Upper lobe of right lung (tissue), 1 donor: ENCODE results near the gene CADM1. TPM values are rescaled to one million over a fixed set of nuclear protein-coding genes. Genes with fewer than 3 reads are reported as not detected.

Source experiments
- ATAC-seq: fragments of 200-7000 bp; cut with Tn5 transposase; one replicate; pipeline ENCODE4 v1.9.1; 2020; ENCODE audit warnings: mild to moderate bottlenecking, moderate library complexity
- DNase-seq: peaks from one replicate; pipeline ENCODE4 v3.0.0-alpha.2; 2020
- H3K27ac ChIP-seq: fragments of 200-600 bp; one replicate; pipeline ENCODE4 v1.8.0; 2022
- H3K27me3 ChIP-seq: fragments of 200-600 bp; one replicate; pipeline ENCODE4 v1.8.0; 2022; ENCODE audit warnings: mild to moderate bottlenecking
- H3K36me3 ChIP-seq: fragments of 200-600 bp; one replicate; pipeline ENCODE4 v1.8.0; 2022
- H3K4me1 ChIP-seq: fragments of 200-600 bp; one replicate; pipeline ENCODE4 v1.8.0; 2022
- H3K4me3 ChIP-seq: fragments of 200-600 bp; one replicate; pipeline ENCODE4 v1.8.0; 2022; ENCODE audit warnings: mild to moderate bottlenecking
- H3K9me3 ChIP-seq: fragments of 200-600 bp; one replicate; pipeline ENCODE4 v1.8.0; 2022
- CTCF ChIP-seq: fragments of 200-600 bp; IDR thresholded peaks from one replicate; pipeline ENCODE4 v1.8.0; 2022; ENCODE audit warnings: antibody characterized with exemption
- intact Hi-C: fragments of 100-400 bp; cut with DNase I; formaldehyde crosslinking; loops from one replicate; pipeline ENCODE4 v1.11.0; 2022
- total RNA-seq: library from RNA; stranded (reverse); fragmentation: NEBNext Ultra II Directional; extraction: Animal tissue kit (Norgen Biotek cat#: 25700); gene quantifications from one replicate; pipeline ENCODE4 v1.2.1, GENCODE V29; 2021
- donor health status: DM: no; HTN: yes; CAD: no; lungs with severe emphysema.

Gene CADM1
- total RNA-seq, 1 donor from 2014 or later: 222 TPM

- intact Hi-C loops: no loop called here
- DNase-seq (no peak), ATAC-seq (peak; percentile 51)
- Histone ChIP-seq H3K27me3 (no peaks in the 10 kb centered on the region), H3K4me3 (no peak overlapping the region), H3K4me1 (no peaks in the 10 kb centered on the region), H3K36me3 (no peaks in the 10 kb centered on the region), H3K27ac (no peak overlapping the region), H3K9me3 (no peaks in the 10 kb centered on the region)
- no peak for TF ChIP-seq CTCF
Observed at GRCh38 chr11:115267238-115267781, 236.9 kb downstream of the CADM1 start.

- ATAC-seq: no peak
- no peak for DNase-seq
- H3K9me3 ChIP-seq: no peaks in the 10 kb centered on the region
- no peak overlapping the region for H3K27ac ChIP-seq
- no peaks in the 10 kb centered on the region for H3K4me1 ChIP-seq
- no peaks in the 10 kb centered on the region for H3K36me3 ChIP-seq
- no peaks in the 10 kb centered on the region for H3K27me3 ChIP-seq
- H3K4me3 ChIP-seq: no peak overlapping the region
- TF ChIP-seq CTCF: no peak
- intact Hi-C loops: no loop called here
Observed at GRCh38 chr11:115266066-115266639, 238.1 kb downstream of the CADM1 start.

- Histone ChIP-seq H3K9me3 (no peaks in the 10 kb centered on the region), H3K27me3 (no peaks in the 10 kb centered on the region), H3K4me1 (no peaks in the 10 kb centered on the region), H3K4me3 (no peak overlapping the region), H3K27ac (no peak overlapping the region), H3K36me3 (no peaks in the 10 kb centered on the region)
- no peak for TF ChIP-seq CTCF
- intact Hi-C loops: no loop called here
- DNase-seq: no peak
- no peak for ATAC-seq
Observed at GRCh38 chr11:115263799-115264656, 240.2 kb downstream of the CADM1 start.

- intact Hi-C loops: no loop called here
- H3K9me3 ChIP-seq: no peaks in the 10 kb centered on the region
- H3K27me3 ChIP-seq: no peaks in the 10 kb centered on the region
- H3K27ac ChIP-seq: no peak overlapping the region
- no peak for ATAC-seq
- H3K4me3 ChIP-seq: no peak overlapping the region
- no peaks in the 10 kb centered on the region for H3K4me1 ChIP-seq
- DNase-seq: no peak
- TF ChIP-seq CTCF: no peak
- H3K36me3 ChIP-seq: no peaks in the 10 kb centered on the region
Observed at GRCh38 chr11:115258216-115258615, 246.0 kb downstream of the CADM1 start.

GRCh38 chr11:115257678-115258077 is 246.5 kb downstream of the CADM1 start:
- no peaks in the 10 kb centered on the region for H3K27me3 ChIP-seq
- intact Hi-C loops: no loop called here
- no peak overlapping the region for H3K4me3 ChIP-seq
- H3K9me3 ChIP-seq: no peaks in the 10 kb centered on the region
- H3K4me1 ChIP-seq: no peaks in the 10 kb centered on the region
- no peaks in the 10 kb centered on the region for H3K36me3 ChIP-seq
- no peak for ATAC-seq
- TF ChIP-seq CTCF: no peak
- no peak overlapping the region for H3K27ac ChIP-seq
- DNase-seq: no peak
